Psoas muscle (tissue), 8 donors: Measurements from ENCODE around the gene MREG. TPM values are rescaled to one million over a fixed set of nuclear protein-coding genes. Genes with fewer than 3 reads are reported as not detected.
"Not testable (repeated sequence)": the region's sequence is repeated elsewhere in the genome, so short reads cannot be mapped to it uniquely, and the experiment has no call there.

Experiments used
- ATAC-seq, 4 donors: fragments of 200-7000 bp; cut with Tn5 transposase; one replicate each; pipeline ENCODE4 v1.9.1; 2020; ENCODE audit warnings: moderate library complexity in 3 of 4, mild to moderate bottlenecking in 2 of 4
- DNase-seq, 2 donors: peaks; one replicate each; pipeline ENCODE4 v3.0.0-alpha.2; 2020
- H3K27ac ChIP-seq: fragments of 200-600 bp; one replicate; pipeline ENCODE4 v1.8.0; 2022
- H3K27me3 ChIP-seq, 3 donors: fragments of 200-600 bp in 1 of 3; one replicate each; pipeline versions ENCODE4 v1.6.1 to v1.8.0; 2013 to 2022; ENCODE audit warnings: low read length in 2 of 3, mild to moderate bottlenecking in 2 of 3, moderate library complexity in 1 of 3; ENCODE audit not compliant: insufficient read depth in 3 of 3
- H3K36me3 ChIP-seq, 2 donors: fragments of 200-600 bp in 1 of 2; one replicate each; pipeline versions ENCODE4 v1.6.1 to v1.8.0; 2013 to 2022; ENCODE audit warnings: low read depth in 1 of 2, mild to moderate bottlenecking in 1 of 2, moderate library complexity in 1 of 2; ENCODE audit not compliant: insufficient read depth in 1 of 2
- H3K4me1 ChIP-seq: fragments of 200-600 bp; one replicate; pipeline ENCODE4 v1.8.0; 2022
- H3K4me3 ChIP-seq: fragments of 200-600 bp; one replicate; pipeline ENCODE4 v1.8.0; 2022; ENCODE audit warnings: mild to moderate bottlenecking
- H3K9me3 ChIP-seq: fragments of 200-600 bp; one replicate; pipeline ENCODE4 v1.8.0; 2022
- WGBS, 3 donors: extraction: QIAGEN DNeasy Blood & Tissue Kit; methylation state at CpG; one replicate each; pipeline versions ENCODE4 v1.1.6 to v1.1.7; 2013; 5-methylcytosine and 5-hydroxymethylcytosine counted together
- intact Hi-C, 2 donors: fragments of 100-400 bp; cut with DNase I; formaldehyde crosslinking; loops; one replicate each; pipeline versions ENCODE4 v1.11.0 to v1.14.2; 2022
- polyA plus RNA-seq, 3 donors: library from polyadenylated mRNA; stranded (reverse); fragments of 200-250 nt; gene quantifications; one replicate each; pipeline ENCODE4 v1.2.3, GENCODE V29; 2013
- total RNA-seq, 4 donors: library from RNA; stranded (reverse); fragmentation: NEBNext Ultra II Directional in 2 of 4; extraction: Animal tissue kit (Norgen Biotek cat#: 25700) in 2 of 4; gene quantifications; one replicate each; pipeline versions ENCODE4 v1.2.1 to v1.2.4, GENCODE V29; 2021 to 2023
- TF ChIP-seq, protein P1 (sequence below): fragments of 200-600 bp; IDR thresholded peaks from one replicate; pipeline ENCODE4 v1.8.0; 2022; ENCODE audit warnings: antibody characterized with exemption
- donor health status: healthy with polysubstance abuse.
- donor health status: DM: no; HTN: no; CAD: no; lungs with moderate emphysema.
- donor health status: Bipolar disorder and iron deficiency.
- donor health status: healthy.
- donor health status: DM: yes; HTN: yes; CAD: no.
- donor health status: DM: no; HTN: no; CAD: no.
- donor health status: DM: no; HTN: no; CAD: no.
- donor health status: DM: yes; HTN: yes; CAD: no.

Gene MREG
- total and polyA plus RNA-seq, 7 donors, result 0.24 to 6.8 (median 0.37) TPM

GRCh38 chr2:215973145-215973792, 40.1 kb downstream of the MREG start:
- TF ChIP-seq, protein P1, sequence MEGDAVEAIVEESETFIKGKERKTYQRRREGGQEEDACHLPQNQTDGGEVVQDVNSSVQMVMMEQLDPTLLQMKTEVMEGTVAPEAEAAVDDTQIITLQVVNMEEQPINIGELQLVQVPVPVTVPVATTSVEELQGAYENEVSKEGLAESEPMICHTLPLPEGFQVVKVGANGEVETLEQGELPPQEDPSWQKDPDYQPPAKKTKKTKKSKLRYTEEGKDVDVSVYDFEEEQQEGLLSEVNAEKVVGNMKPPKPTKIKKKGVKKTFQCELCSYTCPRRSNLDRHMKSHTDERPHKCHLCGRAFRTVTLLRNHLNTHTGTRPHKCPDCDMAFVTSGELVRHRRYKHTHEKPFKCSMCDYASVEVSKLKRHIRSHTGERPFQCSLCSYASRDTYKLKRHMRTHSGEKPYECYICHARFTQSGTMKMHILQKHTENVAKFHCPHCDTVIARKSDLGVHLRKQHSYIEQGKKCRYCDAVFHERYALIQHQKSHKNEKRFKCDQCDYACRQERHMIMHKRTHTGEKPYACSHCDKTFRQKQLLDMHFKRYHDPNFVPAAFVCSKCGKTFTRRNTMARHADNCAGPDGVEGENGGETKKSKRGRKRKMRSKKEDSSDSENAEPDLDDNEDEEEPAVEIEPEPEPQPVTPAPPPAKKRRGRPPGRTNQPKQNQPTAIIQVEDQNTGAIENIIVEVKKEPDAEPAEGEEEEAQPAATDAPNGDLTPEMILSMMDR, result no peak
- ATAC-seq (no peak), DNase-seq (no peak)
- Histone ChIP-seq H3K27me3 (no peaks in the 10 kb centered on the region), H3K36me3 (no peaks in the 10 kb centered on the region), H3K9me3 (no peaks in the 10 kb centered on the region), H3K4me1 (peaks cover 17% of the 10 kb centered on the region), H3K27ac (no peak overlapping the region), H3K4me3 (no peak overlapping the region)
- intact Hi-C loops, result no loop called here
- WGBS, 3 donors, result 76 to 78% (median 78%) methylated on average over 7 of the region's 7 CpGs

DNA sequence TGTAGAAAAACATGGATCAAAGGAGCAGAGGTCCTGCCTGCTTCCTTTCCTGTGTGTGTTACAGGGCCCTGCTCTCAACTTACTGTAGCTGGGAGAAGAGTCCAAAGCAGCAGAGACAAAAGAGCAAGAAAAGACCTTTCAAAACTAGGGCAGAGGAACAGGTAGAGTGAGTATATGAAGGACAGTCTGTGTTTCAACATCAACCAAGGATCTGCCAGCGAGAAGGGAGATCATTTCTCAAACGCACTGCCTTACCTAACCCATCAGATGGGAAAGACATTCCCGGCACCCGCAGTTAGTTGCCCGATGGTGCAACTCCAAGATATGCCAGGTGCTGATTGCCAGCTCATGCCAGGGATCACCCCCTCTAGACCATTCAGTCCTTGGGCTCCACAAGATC, 41.7 kb downstream of the MREG start:
- WGBS, 3 donors, result 92 to 93% (median 92%) methylated on average over 5 of the region's 5 CpGs
- H3K36me3 ChIP-seq, result no peaks in the 10 kb centered on the region
- ATAC-seq, result no peak
- intact Hi-C loops, result loop anchor here in 1 of 2 donors (2.0 kb wide), 1 partner anchor 13 kb away; no protein-coding TSS in a partner anchor
- peaks cover 17% of the 10 kb centered on the region for H3K4me1 ChIP-seq
- H3K4me3 ChIP-seq, result no peak overlapping the region
- no peaks in the 10 kb centered on the region for H3K9me3 ChIP-seq
- no peaks in the 10 kb centered on the region for H3K27me3 ChIP-seq
- no peak overlapping the region for H3K27ac ChIP-seq
- no peak for DNase-seq
- TF ChIP-seq, protein P1, result no peak

DNA sequence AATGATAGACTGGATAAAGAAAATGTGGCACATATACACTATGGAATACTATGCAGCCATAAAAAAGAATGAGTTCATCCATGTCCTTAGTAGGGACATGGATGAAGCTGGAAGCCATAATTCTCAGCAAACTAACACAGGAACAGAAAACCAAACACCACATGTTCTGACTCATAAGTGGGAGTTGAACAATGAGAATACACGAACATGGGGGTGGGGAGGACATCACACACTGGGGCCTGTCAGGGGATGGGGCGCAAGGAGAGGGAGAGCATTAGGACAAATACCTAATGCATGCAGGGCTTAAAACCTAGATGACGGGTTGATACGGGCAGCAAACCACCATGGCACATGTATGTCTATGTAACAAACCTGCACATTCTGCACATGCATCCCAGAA, 42.5 kb downstream of the MREG start:
- intact Hi-C loops, result loop anchor here in 1 of 2 donors (2.0 kb wide), 1 partner anchor 14 kb away; no protein-coding TSS in a partner anchor
- H3K4me3 ChIP-seq, H3K36me3 ChIP-seq, DNase-seq, H3K27ac ChIP-seq, H3K9me3 ChIP-seq, ATAC-seq, H3K27me3 ChIP-seq: not testable (repeated sequence)
- peaks cover 17% of the 10 kb centered on the region for H3K4me1 ChIP-seq
- WGBS, 3 donors, result 95 to 100% (median 97%) methylated on average over 4 of the region's 4 CpGs

DNA sequence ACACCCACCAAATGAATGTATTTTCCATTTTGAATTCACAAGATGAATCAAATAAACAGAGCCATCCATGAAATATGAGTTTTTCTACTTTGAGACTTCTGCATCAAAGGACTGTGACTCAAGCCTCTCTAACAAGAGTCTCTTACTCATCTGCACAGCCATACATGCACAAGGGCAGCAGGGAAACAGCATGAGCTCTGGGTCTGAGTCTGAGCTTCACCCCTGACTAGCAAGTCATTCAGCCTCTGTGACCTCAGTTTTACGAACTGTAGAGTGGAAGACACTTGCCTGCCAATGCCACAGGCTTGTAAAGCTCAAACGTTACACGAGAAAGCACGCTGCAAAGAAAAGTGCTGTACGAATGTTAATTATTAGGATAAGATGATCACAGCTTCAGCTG, 42.9 kb downstream of the MREG start:
- Histone ChIP-seq H3K4me3 (no peak overlapping the region), H3K4me1 (peaks cover 17% of the 10 kb centered on the region), H3K36me3 (no peaks in the 10 kb centered on the region), H3K27ac (no peak overlapping the region), H3K9me3 (no peaks in the 10 kb centered on the region), H3K27me3 (no peaks in the 10 kb centered on the region)
- TF ChIP-seq, protein P1, result no peak
- DNase-seq, result no peak
- WGBS, 3 donors, result 88 to 98% (median 98%) methylated on average over 5 of the region's 5 CpGs
- intact Hi-C loops, result loop anchor here in 1 of 2 donors (2.0 kb wide), 1 partner anchor 14 kb away; no protein-coding TSS in a partner anchor
- no peak for ATAC-seq

DNA sequence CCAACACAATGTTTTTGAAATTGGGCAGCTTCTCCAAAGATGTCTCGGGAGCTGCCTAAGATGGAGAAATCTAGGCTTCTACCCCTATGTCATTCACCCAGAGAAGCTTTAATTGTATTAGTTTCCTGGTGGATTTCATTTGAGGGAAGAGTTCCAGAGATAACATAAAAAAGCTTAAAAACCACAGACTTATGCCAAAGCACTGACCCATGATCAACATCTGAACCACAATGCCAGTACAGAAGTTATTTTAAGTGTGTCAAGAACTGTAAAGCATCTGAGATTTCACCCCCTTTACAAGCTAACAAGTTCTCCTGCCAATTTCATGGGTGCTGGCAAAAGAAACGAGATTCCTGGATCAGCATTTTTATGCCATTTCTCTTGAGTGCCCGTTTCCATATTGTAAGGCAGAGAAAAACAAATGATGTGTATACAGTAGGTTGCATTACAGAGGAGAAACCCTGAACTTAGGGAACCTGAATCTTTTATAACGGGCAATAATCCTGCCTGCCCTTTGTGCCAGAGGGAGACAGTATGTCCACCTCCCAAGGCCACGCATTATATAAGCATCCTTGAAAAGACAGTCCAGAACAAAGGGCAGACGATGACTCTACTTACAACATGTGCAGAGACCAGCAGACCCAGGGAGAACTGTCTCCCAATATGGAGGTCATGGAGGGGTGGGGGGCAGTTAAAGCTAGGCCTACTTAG, 44.1 kb downstream of the MREG start:
- no peak overlapping the region for H3K27ac ChIP-seq
- intact Hi-C loops, result no loop called here
- H3K4me1 ChIP-seq, result peaks cover 14% of the 10 kb centered on the region
- no peaks in the 10 kb centered on the region for H3K27me3 ChIP-seq
- no peak overlapping the region for H3K4me3 ChIP-seq
- H3K9me3 ChIP-seq, result no peaks in the 10 kb centered on the region
- H3K36me3 ChIP-seq, result no peaks in the 10 kb centered on the region
- TF ChIP-seq, protein P1, result no peak
- no peak for ATAC-seq
- 73 to 82% (median 75%) methylated on average over 6 of the region's 6 CpGs for WGBS, 3 donors
- DNase-seq, result no peak
